ENCODE data around the gene LRP1.
A peak's percentile ranks its signal among the peaks of the same experiment; 100 is the strongest.

Gene LRP1

GRCh38 chr12:57229046-57229633, 100.9 kb downstream of the LRP1 start:
- DNase-seq, result peak; percentile 14

- DNase-seq, result peak; percentile 89
Observed at GRCh38 chr12:57229634-57230380, 101.5 kb downstream of the LRP1 start, which contains the start of gene SHMT2. Gene SHMT2 (plus strand): TSS chr12:57229711. CDS start chr12:57229779, 68 bp downstream.

GRCh38 chr12:57230381-57231155, 102.3 kb downstream of the LRP1 start:
- peak; percentile 12 for DNase-seq

DNA sequence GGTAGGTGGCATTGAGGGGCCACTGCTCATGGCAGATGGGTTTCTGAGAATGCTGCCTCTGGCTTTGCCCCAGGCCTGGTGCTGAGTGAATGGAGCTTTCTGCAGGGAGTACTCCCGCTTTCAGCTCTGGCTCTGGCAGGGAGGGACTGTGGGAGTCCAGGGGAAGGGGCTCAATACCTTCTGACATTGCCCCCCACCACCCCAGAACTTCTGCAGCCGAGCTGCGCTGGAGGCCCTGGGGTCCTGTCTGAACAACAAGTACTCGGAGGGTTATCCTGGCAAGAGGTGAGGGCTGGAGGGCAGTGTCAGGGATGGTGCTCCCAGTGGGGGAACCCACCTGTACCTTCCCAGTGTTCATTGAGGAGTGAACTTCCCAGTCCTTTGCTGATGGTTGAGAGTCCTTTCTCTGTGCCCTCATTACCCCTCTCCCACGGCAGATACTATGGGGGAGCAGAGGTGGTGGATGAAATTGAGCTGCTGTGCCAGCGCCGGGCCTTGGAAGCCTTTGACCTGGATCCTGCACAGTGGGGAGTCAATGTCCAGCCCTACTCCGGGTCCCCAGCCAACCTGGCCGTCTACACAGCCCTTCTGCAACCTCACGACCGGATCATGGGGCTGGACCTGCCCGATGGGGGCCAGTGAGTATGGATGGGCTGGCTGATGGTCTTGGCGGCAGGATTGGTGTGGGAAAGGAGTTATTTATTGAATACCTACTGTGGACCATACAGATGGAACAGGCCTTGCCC, 103.2 kb downstream of the LRP1 start:
- no peak for DNase-seq

- DNase-seq, result no peak
Observed at GRCh38 chr12:57232156-57232756, 104.0 kb downstream of the LRP1 start.

DNA sequence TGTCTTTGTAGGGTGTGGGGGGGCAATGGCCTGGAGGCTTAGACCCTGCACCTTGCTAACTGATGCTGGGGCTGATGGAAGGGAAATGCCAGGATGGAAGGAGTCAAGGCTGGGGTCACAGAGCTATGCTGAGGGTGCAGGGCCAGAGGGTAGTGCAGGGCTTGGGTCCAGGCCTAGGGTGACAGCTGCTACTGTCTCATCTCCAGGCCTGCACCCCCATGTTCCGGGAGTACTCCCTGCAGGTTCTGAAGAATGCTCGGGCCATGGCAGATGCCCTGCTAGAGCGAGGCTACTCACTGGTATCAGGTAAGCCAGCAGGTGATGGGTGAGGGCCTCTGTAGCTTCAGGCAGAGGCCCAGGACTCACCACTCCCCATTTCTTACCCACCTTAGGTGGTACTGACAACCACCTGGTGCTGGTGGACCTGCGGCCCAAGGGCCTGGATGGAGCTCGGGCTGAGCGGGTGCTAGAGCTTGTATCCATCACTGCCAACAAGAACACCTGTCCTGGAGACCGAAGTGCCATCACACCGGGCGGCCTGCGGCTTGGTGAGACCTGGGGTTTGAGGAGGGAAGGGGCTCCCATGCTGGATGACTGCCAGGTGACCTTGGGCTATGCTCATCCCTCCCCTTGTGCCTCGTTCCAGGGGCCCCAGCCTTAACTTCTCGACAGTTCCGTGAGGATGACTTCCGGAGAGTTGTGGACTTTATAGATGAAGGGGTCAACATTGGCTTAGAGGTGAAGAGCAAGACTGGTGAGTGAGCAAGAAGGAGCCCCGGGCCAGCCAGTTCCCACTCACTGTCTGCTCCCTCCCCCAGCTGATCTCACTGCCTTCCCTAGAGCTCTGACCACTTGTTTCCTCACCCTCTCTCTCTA, 105.3 kb downstream of the LRP1 start:
- no peak for DNase-seq

DNA sequence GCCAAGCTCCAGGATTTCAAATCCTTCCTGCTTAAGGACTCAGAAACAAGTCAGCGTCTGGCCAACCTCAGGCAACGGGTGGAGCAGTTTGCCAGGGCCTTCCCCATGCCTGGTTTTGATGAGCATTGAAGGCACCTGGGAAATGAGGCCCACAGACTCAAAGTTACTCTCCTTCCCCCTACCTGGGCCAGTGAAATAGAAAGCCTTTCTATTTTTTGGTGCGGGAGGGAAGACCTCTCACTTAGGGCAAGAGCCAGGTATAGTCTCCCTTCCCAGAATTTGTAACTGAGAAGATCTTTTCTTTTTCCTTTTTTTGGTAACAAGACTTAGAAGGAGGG, 105.9 kb downstream of the LRP1 start:
- DNase-seq, result no peak

DNA sequence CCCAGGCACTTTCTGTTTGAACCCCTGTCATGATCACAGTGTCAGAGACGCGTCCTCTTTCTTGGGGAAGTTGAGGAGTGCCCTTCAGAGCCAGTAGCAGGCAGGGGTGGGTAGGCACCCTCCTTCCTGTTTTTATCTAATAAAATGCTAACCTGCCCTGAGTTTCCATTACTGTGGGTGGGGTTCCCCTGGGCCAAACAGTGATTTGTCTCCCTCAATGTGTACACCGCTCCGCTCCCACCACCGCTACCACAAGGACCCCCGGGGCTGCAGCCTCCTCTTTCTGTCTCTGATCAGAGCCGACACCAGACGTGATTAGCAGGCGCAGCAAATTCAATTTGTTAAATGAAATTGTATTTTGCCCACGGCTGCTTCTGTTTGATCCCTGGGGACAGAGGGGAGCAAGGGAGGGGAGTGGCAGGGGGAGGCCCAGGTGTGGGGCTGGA, 106.3 kb downstream of the LRP1 start:
- DNase-seq, result no peak

DNA sequence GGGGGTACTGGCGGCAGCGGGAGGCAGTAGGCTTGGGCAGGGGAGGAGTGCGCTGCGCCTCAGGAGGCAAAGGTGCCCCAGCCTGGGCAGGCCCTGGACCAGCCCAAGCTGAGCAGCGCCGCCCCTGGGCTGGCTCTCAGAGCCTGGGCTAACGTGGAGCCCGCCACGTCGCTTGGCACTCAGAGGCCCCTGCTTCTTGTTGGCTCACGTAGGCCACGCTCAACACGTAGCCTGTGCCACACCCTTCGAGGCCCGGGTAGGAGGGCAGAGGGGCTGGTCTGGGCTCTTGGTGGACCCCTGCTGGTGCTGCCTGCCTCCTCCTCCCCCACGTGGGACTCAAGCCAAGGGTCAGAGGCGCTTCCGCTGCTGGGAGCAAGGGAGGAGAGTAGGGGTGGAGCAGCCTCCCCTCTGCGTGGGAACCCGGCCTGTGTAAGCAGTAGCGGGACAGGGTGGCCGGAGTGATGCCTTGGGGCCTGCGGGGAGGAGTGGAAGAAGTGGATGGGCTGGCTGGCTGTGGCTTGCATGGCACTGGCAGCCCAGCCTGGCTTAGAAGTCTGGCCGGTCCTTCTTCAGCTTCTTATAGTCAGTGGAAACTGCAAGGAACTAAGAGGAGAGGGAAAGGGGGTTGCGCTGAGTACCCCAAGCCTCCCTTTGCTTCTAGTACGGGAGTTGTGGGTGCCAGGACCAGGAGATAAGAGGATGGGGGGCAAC, 106.9 kb downstream of the LRP1 start:
- no peak for DNase-seq

DNA sequence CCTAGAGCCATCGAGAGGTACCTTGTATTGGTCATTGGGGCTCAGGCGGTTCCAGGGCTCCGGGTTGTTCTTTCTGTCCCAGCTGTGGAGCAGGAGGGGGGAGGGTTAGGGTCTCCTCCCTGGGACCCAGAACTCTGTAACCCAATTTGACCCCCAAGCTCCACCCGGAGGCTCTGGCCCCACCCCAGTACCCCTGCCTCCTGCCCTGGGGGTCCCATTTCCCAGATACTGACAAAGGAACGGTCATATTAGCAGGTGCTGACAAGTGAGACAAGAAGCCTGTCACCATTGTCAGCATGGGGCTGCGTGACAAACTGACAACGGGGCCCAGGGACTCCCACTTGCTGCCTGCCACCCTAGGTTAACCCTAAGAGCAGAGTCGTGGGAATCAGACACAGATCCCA, 107.4 kb downstream of the LRP1 start:
- no peak for DNase-seq

DNA sequence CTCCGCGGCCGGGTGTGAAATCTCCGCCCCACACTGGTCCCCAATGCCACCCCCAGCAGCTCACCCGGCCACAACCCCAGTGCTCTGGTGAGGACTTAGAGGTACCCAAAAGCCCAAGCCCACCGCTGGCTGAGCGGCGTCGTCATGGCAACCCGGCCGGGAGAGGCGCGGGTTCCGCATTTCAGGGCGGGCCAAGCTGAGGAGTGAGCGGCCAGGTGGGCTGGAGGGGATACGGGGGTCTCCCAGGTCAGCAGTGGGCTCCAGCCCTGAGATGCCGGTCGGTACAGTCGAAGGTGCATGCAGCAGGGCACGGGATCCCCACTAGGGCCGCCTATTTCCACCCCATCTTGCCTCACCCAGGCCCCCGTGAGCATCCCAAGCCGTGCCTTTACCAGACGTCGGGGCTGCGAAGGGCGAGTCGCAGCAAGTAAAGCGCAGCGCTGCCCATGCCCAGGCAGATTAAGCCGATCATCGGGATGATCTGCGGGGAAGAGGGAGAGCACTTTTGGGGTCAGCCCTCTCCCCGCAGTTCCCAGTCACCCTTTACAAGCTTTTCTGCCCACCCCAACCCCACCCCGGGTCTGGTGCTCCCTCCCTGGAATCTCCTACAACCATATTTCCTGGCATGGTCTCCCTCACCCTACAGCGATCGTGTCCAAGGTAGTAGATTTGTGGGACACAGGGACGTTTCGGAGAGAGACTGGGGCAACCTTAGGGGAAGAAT, 108.1 kb downstream of the LRP1 start:
- no peak for DNase-seq

- no peak for DNase-seq
Observed at GRCh38 chr12:57236925-57237595, 108.8 kb downstream of the LRP1 start.

DNA sequence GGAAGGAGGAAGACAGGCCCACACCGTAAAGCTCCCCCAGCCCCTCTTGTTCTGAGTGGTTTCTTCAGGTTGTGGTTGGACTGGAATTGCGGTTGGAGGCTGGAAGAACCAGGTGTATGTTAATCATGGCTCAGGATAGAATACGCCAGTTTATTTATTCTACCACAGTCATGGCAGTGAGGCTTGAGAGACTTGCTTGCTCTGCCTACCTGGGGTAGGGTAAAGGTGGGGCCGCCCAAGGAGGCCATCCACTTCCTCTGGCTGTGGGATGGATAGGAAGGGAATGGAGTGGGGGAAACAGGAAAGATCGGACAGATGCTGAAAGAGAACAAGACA, 109.3 kb downstream of the LRP1 start:
- DNase-seq, result no peak

DNA sequence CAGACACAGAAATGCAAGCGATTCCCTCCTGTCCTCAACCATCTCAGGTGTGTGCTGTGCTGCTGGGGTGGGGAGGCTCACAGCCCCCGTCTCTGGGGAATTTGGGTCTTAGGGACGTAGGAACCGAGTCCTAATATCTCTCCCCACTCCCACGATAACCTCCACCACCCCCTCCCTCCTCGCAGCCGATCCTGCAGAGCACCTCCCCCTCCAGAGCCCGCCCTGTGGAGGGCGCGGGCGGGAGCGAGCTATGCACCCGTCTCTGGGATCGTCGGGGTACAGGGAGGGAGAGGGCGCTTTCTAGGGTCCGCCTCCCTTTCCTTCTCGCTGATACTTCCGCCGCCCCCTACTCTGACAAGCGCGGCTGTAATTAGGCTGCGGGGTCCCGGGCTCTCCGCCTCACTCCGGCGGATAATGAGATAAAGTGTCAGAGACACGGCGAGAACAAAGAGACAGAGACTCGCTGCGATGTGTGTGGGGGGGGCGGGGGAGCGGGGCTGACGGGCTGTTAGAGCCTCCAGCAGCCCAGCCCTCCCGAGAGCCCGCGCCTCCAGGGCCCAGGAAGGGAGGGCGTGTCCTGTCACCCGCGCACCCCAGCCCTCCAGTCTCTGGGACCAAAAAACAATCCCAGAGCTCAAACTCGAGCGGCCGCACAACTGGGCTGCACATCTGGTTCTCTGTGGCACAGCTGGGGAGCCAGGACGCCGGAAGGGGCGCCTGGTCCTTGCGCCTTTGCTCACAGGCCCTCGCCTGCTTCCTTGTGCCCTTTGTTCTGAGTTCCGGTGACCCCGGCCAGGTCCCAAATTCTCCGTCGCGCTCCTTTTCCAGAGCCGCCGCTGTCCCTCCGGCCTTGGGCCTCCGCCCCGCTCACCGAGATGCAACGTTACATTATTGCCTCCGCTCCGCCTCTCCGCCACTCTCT, 109.9 kb downstream of the LRP1 start:
- no peak for DNase-seq

GRCh38 chr12:57238854-57239554, 110.7 kb downstream of the LRP1 start:
- peak; percentile 87 for DNase-seq

GRCh38 chr12:57239587-57240065, 111.3 kb downstream of the LRP1 start:
- DNase-seq, result no peak

GRCh38 chr12:57240066-57240921, 112.0 kb downstream of the LRP1 start:
- peak; percentile 83 for DNase-seq

Data from activated CD8-positive, alpha-beta memory T cell treated with anti-CD3 and anti-CD28 coated beads, Interleukin-2, amount 50 U/mL, for 4 hours (primary cell).